ENCODE data around the gene MYMK.

Gene MYMK

GRCh38 chr9:133496861-133497842 lies 27.6 kb downstream of the MYMK start:
- no peak for DNase-seq

- no peak for DNase-seq
Observed at GRCh38 chr9:133495327-133496293, 29.1 kb downstream of the MYMK start.

GRCh38 chr9:133494636-133495326 lies 30.0 kb downstream of the MYMK start:
- no peak for DNase-seq

- DNase-seq = no peak
Observed at GRCh38 chr9:133493845-133494540, 30.8 kb downstream of the MYMK start.

- no peak for DNase-seq
Observed at GRCh38 chr9:133493428-133493827, 31.3 kb downstream of the MYMK start.

- DNase-seq = no peak
Observed at GRCh38 chr9:133492061-133493021, 32.4 kb downstream of the MYMK start.

- DNase-seq = no peak
Observed at GRCh38 chr9:133491656-133491925, 33.2 kb downstream of the MYMK start.

GRCh38 chr9:133490865-133491655 lies 33.7 kb downstream of the MYMK start:
- DNase-seq = no peak

GRCh38 chr9:133490201-133490681 lies 34.5 kb downstream of the MYMK start:
- DNase-seq = no peak

- no peak for DNase-seq
Observed at GRCh38 chr9:133489253-133490190, 35.2 kb downstream of the MYMK start.

- DNase-seq = no peak
Observed at GRCh38 chr9:133488686-133489252, 36.0 kb downstream of the MYMK start.

- DNase-seq = no peak
Observed at GRCh38 chr9:133487331-133487725, 37.4 kb downstream of the MYMK start.

GRCh38 chr9:133485531-133486260 lies 39.1 kb downstream of the MYMK start:
- DNase-seq = peak in 1 of 2 donors; percentile 27

- no peak for DNase-seq
Observed at GRCh38 chr9:133484671-133485437, 39.9 kb downstream of the MYMK start.

- no peak for DNase-seq
Observed at GRCh38 chr9:133483611-133484010, 41.1 kb downstream of the MYMK start.

- peak; percentile 83 to 87 for DNase-seq
Observed at GRCh38 chr9:133478851-133479711, 45.7 kb downstream of the MYMK start, which contains the start of gene SLC2A6. TSS of gene SLC2A6 (minus strand) at chr9:133479099. CDS start at chr9:133479059, 40 bp downstream.

Measured in stimulated activated CD4-positive, alpha-beta T cell treated with anti-CD3 and anti-CD28 coated beads, Interleukin-2, amount 100 ng/mL, for 24 hours (primary cell).